ENCODE results near the gene MRPS31.

MRPS31 gene

GRCh38 chr13:40679480-40679985 is 91.5 kb downstream of the MRPS31 start:
- Histone ChIP-seq H3K9me3 (ENCODE audit: control insufficient read depth in 1 of 2, low read length in 2 of 2) (no peaks in the 10 kb centered on the region), H3K27me3 (ENCODE audit: control insufficient read depth in 1 of 2, insufficient read depth in 2 of 2, low read length in 2 of 2) (no peaks in the 10 kb centered on the region), H3K4me1 (ENCODE audit: control insufficient read depth in 1 of 2, insufficient read depth in 2 of 2, low read length in 2 of 2) (no peaks in the 10 kb centered on the region), H3K4me3 (ENCODE audit: low read depth in 1 of 2, low read length in 2 of 2) (no peak overlapping the region), H3K27ac (ENCODE audit: low read depth, low read length) (no peak overlapping the region), H3K9ac (ENCODE audit: low read depth in 1 of 2, low read length in 2 of 2) (no peak overlapping the region), H3K36me3 (ENCODE audit: control insufficient read depth in 1 of 2, insufficient read depth in 2 of 2, low read length in 2 of 2) (no peaks in the 10 kb centered on the region)
